ENCODE results near the gene SORCS2. TPM values are rescaled to one million over a fixed set of nuclear protein-coding genes. Genes with fewer than 3 reads are reported as not detected.

Gene SORCS2
- total and polyA plus RNA-seq, 2 of the 8 experiments (the other 6 are each of a cell fraction or from before 2014, with no cell fraction given): 0.36 to 1.8 TPM

- H2AFZ ChIP-seq (ENCODE audit: low read length): no peak overlapping the region
- no peak overlapping the region for H2AK5ac ChIP-seq (ENCODE audit: low read depth, low read length)
- no peak overlapping the region for H4K8ac ChIP-seq (ENCODE audit: extremely low read depth, insufficient read depth, low read length)
- POLR2A ChIA-PET (ENCODE audit: partially characterized antibody): no interaction called here
- H3K4ac ChIP-seq (replicated peaks; ENCODE audit: insufficient read length, low read depth, low read length): peak overlapping the region; percentile 80
- no peaks in the 10 kb centered on the region for H3K27me3 ChIP-seq (replicated peaks in 1 of 4; ENCODE audit: control insufficient read depth in 3 of 4, extremely low read depth in 1 of 4, insufficient read depth in 3 of 4, low read length in 3 of 4)
- no peak overlapping the region for H4K5ac ChIP-seq (ENCODE audit: insufficient read length, low read depth, low read length)
- CTCF ChIA-PET (ENCODE audit: partially characterized antibody): interaction anchor here (0.9 to 3.4 kb wide), 25 partner anchors 9 to 400 kb away, joined by 3 to 32 read pairs (median 4); no protein-coding TSS in a partner anchor
- no peak overlapping the region for H2BK20ac ChIP-seq (ENCODE audit: low read length)
- H3K36me3 ChIP-seq (ENCODE audit: control insufficient read depth in 2 of 4, insufficient read depth in 4 of 4, low read length in 3 of 4): peaks cover 0 to 11% (median 4%) of the 10 kb centered on the region in 4 experiments; a peak in 3 of 8 replicates
- H3K23me2 ChIP-seq (ENCODE audit: low read depth, low read length): no peaks in the 10 kb centered on the region
- H3K9me3 ChIP-seq (ENCODE audit: insufficient read depth in 2 of 2, low read depth in 1 of 2, low read length in 1 of 2): no peaks in the 10 kb centered on the region
- no peak overlapping the region for H3K23ac ChIP-seq (ENCODE audit: insufficient read length)
- 89% methylated on average over 13 of the region's 13 CpGs; no CpG with 5 or more reads in 1 of the 2 experiments for WGBS, 2 experiments (ENCODE audit: extremely low coverage in 1 of 2, insufficient coverage in 1 of 2, insufficient read length in 1 of 2, insufficient replicate concordance in 2 of 2, low coverage in 1 of 2, low lambda C conversion rate in 2 of 2, missing lambda C conversion rate in 1 of 2)
- H2BK12ac ChIP-seq (ENCODE audit: low read depth, low read length): no peak overlapping the region
- no peak overlapping the region for H3K14ac ChIP-seq (ENCODE audit: insufficient read length)
- no peaks in the 10 kb centered on the region; the same call in none of the 2 replicates for H3K79me1 ChIP-seq (ENCODE audit: low read depth, low read length)
- H3K18ac ChIP-seq (ENCODE audit: extremely low read depth, low read length): no peak overlapping the region
- no peak overlapping the region for H2BK120ac ChIP-seq (replicated peaks; ENCODE audit: low read depth, low read length)
- no peaks in the 10 kb centered on the region for H3K79me2 ChIP-seq (ENCODE audit: control insufficient read depth in 1 of 2, insufficient read depth in 2 of 2, low read length in 2 of 2)
- H2BK15ac ChIP-seq (ENCODE audit: low read length): no peak overlapping the region
- peaks cover 0 to 5% (median 1%) of the 10 kb centered on the region in 4 experiments; a peak in 4 of 7 replicates for H3K4me1 ChIP-seq (replicated peaks in 1 of 4; ENCODE audit: control insufficient read depth in 3 of 4, insufficient read depth in 4 of 4, low read length in 3 of 4)
- FAIRE-seq (no peak), DNase-seq (ENCODE audit: low read depth in 1 of 2, low spot score in 2 of 2) (peak in 1 of 2 experiments; percentile 60)
- H3K9ac ChIP-seq (replicated peaks in 1 of 4; ENCODE audit: extremely low read depth in 1 of 4, low read depth in 3 of 4, low read length in 3 of 4): no peak overlapping the region; a peak in 1 of 7 replicates
- no peak overlapping the region for H3K4me3 ChIP-seq (ENCODE audit: extremely low read depth in 1 of 4, insufficient read depth in 2 of 4, low read depth in 3 of 4, low read length in 4 of 4)
- no peak overlapping the region for H3K4me2 ChIP-seq (ENCODE audit: insufficient read depth in 1 of 2, low read depth in 2 of 2, low read length in 2 of 2)
- H2BK5ac ChIP-seq (ENCODE audit: low read depth, low read length): no peak overlapping the region
- TF ChIP-seq BACH1 (IDR thresholded peaks at IDR 0.05; ENCODE audit: low read length) (no peak), RAD21 (IDR thresholded peaks at IDR 0.05 in 1 of 2, conservative IDR thresholded peaks at IDR 0.05 in 1 of 2; ENCODE audit: low read depth in 2 of 2, low read length in 2 of 2) (peak; percentile 62 to 65), CTCF (IDR thresholded peaks at IDR 0.05; ENCODE audit: control extremely low read depth in 1 of 3, insufficient read depth in 1 of 3, low read depth in 1 of 3, low read length in 3 of 3) (peak in 2 of 3 experiments; percentile 71 to 81; a peak in 3 of 4 replicates), SP2 (IDR thresholded peaks at IDR 0.05; ENCODE audit: low read length) (no peak), SIRT6 (IDR thresholded peaks at IDR 0.05; ENCODE audit: low read length) (no peak)
- no peak overlapping the region for H4K91ac ChIP-seq (replicated peaks; ENCODE audit: insufficient read length, low read length)
- no peak overlapping the region for H3K27ac ChIP-seq (ENCODE audit: low read depth, low read length)
- H4K20me1 ChIP-seq (replicated peaks in 1 of 2; ENCODE audit: control insufficient read depth in 1 of 2, insufficient read depth in 2 of 2, low read length in 2 of 2): peaks cover 0 to 2% of the 10 kb centered on the region in 2 experiments
- H3K56ac ChIP-seq (replicated peaks; ENCODE audit: insufficient read length, low read depth, low read length): no peak overlapping the region
Observed at GRCh38 chr4:7770224-7771050, 578.1 kb downstream of the SORCS2 start.
